K562 (cell line): ENCODE measurements around the gene ACTN3. TPM values are rescaled to one million over a fixed set of nuclear protein-coding genes. Genes with fewer than 3 reads are reported as not detected.
A peak's percentile ranks its signal among the peaks of the same experiment; 100 is the strongest.

Experiments
- ASH1L ChIP-seq: fragments of 450-650 bp; IDR thresholded peaks from 2 replicates; pipeline ENCODE4 v1.6.1; 2018; ENCODE audit warnings: borderline replicate concordance, mild to moderate bottlenecking, low read depth; ENCODE audit not compliant: partially characterized antibody
- CREB5 ChIP-seq: fragments of 250-450 bp; sonication (Bioruptor Pico); IDR thresholded peaks from 2 replicates; pipeline ENCODE4 v1.5.0; 2020; ENCODE audit warnings: mild to moderate bottlenecking
- ELF1 ChIP-seq: fragments of 200-800 bp; sonication (Bioruptor generic); IDR thresholded peaks from 2 replicates; pipeline ENCODE4 v1.6.1; 2016; ENCODE audit warnings: missing genetic modification characterization, missing compliant biosample characterization
- GTF2F1 ChIP-seq: IDR thresholded peaks from 2 replicates; pipeline ENCODE4 v1.6.1; 2011; ENCODE audit warnings: low read depth, low read length, improper control_type of control experiment
- HSF4 ChIP-seq: fragments of 250-450 bp; sonication (Bioruptor Pico); IDR thresholded peaks from 2 replicates; pipeline ENCODE4 v2.1.2; 2022; ENCODE audit warnings: mild to moderate bottlenecking, moderate library complexity, borderline replicate concordance
- IRF9 ChIP-seq: fragments of 450-650 bp; IDR thresholded peaks from 2 replicates; pipeline ENCODE4 v1.6.1; 2016; ENCODE audit warnings: missing biosample characterization, missing genetic modification characterization
- KAT7 ChIP-seq: sonication (generic); formaldehyde crosslinking; IDR thresholded peaks from 2 replicates; pipeline ENCODE4 v1.8.0; 2022; ENCODE audit warnings: missing genetic modification reagents, mild to moderate bottlenecking, borderline replicate concordance
- KLF16 ChIP-seq: IDR thresholded peaks from 2 replicates; pipeline ENCODE4 v1.6.1; 2016; ENCODE audit warnings: antibody characterized with exemption
- MEIS2 ChIP-seq: fragments of 450-650 bp; IDR thresholded peaks from 2 replicates; pipeline ENCODE4 v1.6.1; 2014; ENCODE audit warnings: mild to moderate bottlenecking; ENCODE audit not compliant: partially characterized antibody
- NKRF ChIP-seq: fragments of 450-650 bp; IDR thresholded peaks from 2 replicates; pipeline ENCODE4 v1.6.1; 2016; ENCODE audit warnings: borderline replicate concordance
- NR2C2 ChIP-seq, 2 experiments: fragments of 200-800 bp in 1 of 2; sonication (Bioruptor generic) in 1 of 2; sonication (generic) in 1 of 2; formaldehyde crosslinking in 1 of 2; IDR thresholded peaks; 2 replicates each; pipeline versions ENCODE4 v1.6.1 to v1.8.0; 2016 to 2022; ENCODE audit warnings: mild to moderate bottlenecking in 1 of 2, missing compliant biosample characterization in 1 of 2, missing genetic modification characterization in 1 of 2, missing genetic modification reagents in 1 of 2
- PHF8 ChIP-seq: fragments of 200-600 bp; sonication (generic); IDR thresholded peaks from 2 replicates; pipeline ENCODE4 v1.6.1; 2012; ENCODE audit warnings: mixed run types, mild to moderate bottlenecking, inconsistent platforms, low read length, moderate library complexity, borderline replicate concordance
- POLR2A ChIP-seq: fragments of 450-650 bp; conservative IDR thresholded peaks from 2 replicates; pipeline ENCODE4 v1.6.1; 2016
- RAD21 ChIP-seq, 2 experiments: fragments of 250-450 bp in 1 of 2; fragments of 450-650 bp in 1 of 2; sonication (Bioruptor Pico) in 1 of 2; formaldehyde crosslinking in 1 of 2; IDR thresholded peaks in 1 of 2; conservative IDR thresholded peaks in 1 of 2; 2 replicates each; pipeline versions ENCODE4 v1.4.0 to v1.8.0; 2020 to 2022; ENCODE audit warnings: mild to moderate bottlenecking in 2 of 2, moderate library complexity in 1 of 2
- RBM39 ChIP-seq: fragments of 200-400 bp; formaldehyde crosslinking; optimal IDR thresholded peaks from 2 replicates; pipeline ENCODE3; 2018; ENCODE audit warnings: low read depth, low read length
- RFX7 ChIP-seq: fragments of 250-450 bp; sonication (Bioruptor Pico); IDR thresholded peaks from 2 replicates; pipeline ENCODE4 v1.5.1; 2021; ENCODE audit warnings: mild to moderate bottlenecking
- SP2 ChIP-seq: IDR thresholded peaks from 2 replicates; pipeline ENCODE4 v1.6.1; 2011; ENCODE audit warnings: mild to moderate bottlenecking, low read depth, low read length, moderate library complexity; ENCODE audit not compliant: poor library complexity, severe bottlenecking; ENCODE audit errors: extremely low read depth
- SRSF1 ChIP-seq: fragments of 200-400 bp; formaldehyde crosslinking; IDR thresholded peaks from 2 replicates; pipeline ENCODE4 v1.6.1; 2017; ENCODE audit warnings: mild to moderate bottlenecking, low read depth, low read length, moderate library complexity
- U2AF2 ChIP-seq: fragments of 200-400 bp; formaldehyde crosslinking; optimal IDR thresholded peaks from 2 replicates; pipeline ENCODE3; 2017; ENCODE audit warnings: low read depth, mild to moderate bottlenecking, low read length
- ZBTB7A ChIP-seq: IDR thresholded peaks from 2 replicates; pipeline ENCODE4 v1.6.1; 2011; ENCODE audit warnings: low read depth, mild to moderate bottlenecking, low read length, moderate library complexity, borderline replicate concordance; ENCODE audit not compliant: control insufficient read depth
- ZBTB9 ChIP-seq: fragments of 450-650 bp; formaldehyde crosslinking; IDR thresholded peaks from 2 replicates; pipeline ENCODE4 v1.4.0; 2020; ENCODE audit warnings: mild to moderate bottlenecking, moderate library complexity
- polyA plus RNA-seq, 8 experiments: library from polyadenylated mRNA; depleted of rRNA in 4 of 8; stranded (reverse) in 5 of 8; unstranded in 3 of 8; fragments of >200 nt; fragmentation: Nextera tagmentation in 2 of 8; fragmentation: Illumina TruSeq in 1 of 8; extraction: Ambion mirVana in 2 of 8; extraction: Trizol in 1 of 8; gene quantifications; 2 replicates each; pipeline versions ENCODE4 v1.2.1 to v1.2.3, GENCODE V29; 2011 to 2014; ENCODE audit warnings: inconsistent platforms in 1 of 8, missing spikeins in 1 of 8
- total RNA-seq, 7 experiments: library from RNA; depleted of rRNA in 6 of 7; stranded (reverse); fragments of >200 nt in 6 of 7; fragmentation: Illumina TruSeq in 2 of 7; extraction: Trizol in 2 of 7; gene quantifications; 2 replicates each; pipeline versions ENCODE4 v1.2.1 to v1.2.3, GENCODE V29; 2011 to 2021; ENCODE audit warnings: low replicate concordance in 1 of 7

ACTN3 gene
- total and polyA plus RNA-seq, 9 of the 15 experiments (the other 6 are each of a cell fraction or from before 2014, with no cell fraction given), result not detected

- TF ChIP-seq IRF9 (tag) (no peak), NR2C2 (CRISPR knock-in tag; IDR thresholded peaks at IDR 0.05) (0 out of 2 replicates have a peak, but pooled peaks have one; percentile 37), NR2C2 (tag; IDR thresholded peaks at IDR 0.05) (peak; percentile 71), HSF4 (CRISPR knock-in tag) (no peak), SP2 (no peak), RBM39 (no peak), ZBTB9 (CRISPR knock-in tag) (no peak), MEIS2 (no peak), RAD21 (CRISPR knock-in tag; conservative IDR thresholded peaks at IDR 0.05 in 1 of 2, IDR thresholded peaks at IDR 0.05 in 1 of 2) (no peak), ZBTB7A (no peak), PHF8 (peak; percentile 69; the same call in 1 of the 2 replicates), SRSF1 (no peak), CREB5 (no peak), U2AF2 (no peak), GTF2F1 (no peak), NKRF (peak; percentile 54; the same call in 1 of the 2 replicates), ELF1 (tag) (no peak), POLR2A (no peak), ASH1L (no peak), KLF16 (no peak), KAT7 (CRISPR knock-in tag) (0 out of 2 replicates have a peak, but pooled peaks have one; percentile 55), RFX7 (CRISPR knock-in tag) (no peak)
Observed at GRCh38 chr11:66568124-66568916, 21.6 kb downstream of the ACTN3 start, which contains the start of gene CTSF (continued).
